ENCODE data around the gene ZNF609. TPM values are rescaled to one million over a fixed set of nuclear protein-coding genes. Genes with fewer than 3 reads are reported as not detected.

Gene ZNF609
- total and polyA plus RNA-seq, 2 of the 13 experiments (the other 11 are each of a cell fraction or from before 2014, with no cell fraction given), result 8.9 to 9.9 TPM

DNA sequence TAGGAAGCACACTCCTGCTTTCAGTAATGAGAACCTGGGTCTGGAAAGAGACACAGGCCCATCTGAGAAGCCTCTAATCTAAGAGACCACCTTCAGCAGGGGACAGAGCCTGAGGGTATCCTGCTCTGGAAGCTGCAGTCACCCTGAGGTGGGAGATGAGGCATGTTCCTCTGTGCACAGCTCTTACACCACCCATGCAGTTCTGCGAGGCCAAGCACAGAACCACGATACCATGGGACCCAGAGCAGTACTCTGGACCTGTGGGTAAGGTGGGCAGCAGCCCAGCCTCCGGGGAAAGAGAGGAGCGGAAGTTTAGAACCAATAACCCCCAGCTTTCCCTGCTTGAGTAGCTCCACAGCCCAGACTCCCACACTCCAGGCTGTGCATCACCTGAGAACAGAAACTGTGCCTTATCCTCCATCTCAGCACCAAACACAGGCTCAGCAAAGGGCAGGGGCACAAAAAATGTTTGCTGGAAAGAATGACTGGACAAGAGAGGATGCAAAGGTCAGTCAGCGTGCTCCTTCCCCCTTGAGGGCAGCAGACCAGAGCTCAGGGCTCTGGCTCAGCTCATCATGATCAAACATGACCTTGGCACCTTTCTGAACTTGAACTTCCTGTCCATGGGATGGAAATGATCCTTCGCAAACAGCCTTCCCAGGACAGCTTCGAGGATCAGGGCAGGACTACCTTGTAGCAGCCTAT, 271.9 kb downstream of the ZNF609 start (continued):
- TF ChIP-seq, protein P1, sequence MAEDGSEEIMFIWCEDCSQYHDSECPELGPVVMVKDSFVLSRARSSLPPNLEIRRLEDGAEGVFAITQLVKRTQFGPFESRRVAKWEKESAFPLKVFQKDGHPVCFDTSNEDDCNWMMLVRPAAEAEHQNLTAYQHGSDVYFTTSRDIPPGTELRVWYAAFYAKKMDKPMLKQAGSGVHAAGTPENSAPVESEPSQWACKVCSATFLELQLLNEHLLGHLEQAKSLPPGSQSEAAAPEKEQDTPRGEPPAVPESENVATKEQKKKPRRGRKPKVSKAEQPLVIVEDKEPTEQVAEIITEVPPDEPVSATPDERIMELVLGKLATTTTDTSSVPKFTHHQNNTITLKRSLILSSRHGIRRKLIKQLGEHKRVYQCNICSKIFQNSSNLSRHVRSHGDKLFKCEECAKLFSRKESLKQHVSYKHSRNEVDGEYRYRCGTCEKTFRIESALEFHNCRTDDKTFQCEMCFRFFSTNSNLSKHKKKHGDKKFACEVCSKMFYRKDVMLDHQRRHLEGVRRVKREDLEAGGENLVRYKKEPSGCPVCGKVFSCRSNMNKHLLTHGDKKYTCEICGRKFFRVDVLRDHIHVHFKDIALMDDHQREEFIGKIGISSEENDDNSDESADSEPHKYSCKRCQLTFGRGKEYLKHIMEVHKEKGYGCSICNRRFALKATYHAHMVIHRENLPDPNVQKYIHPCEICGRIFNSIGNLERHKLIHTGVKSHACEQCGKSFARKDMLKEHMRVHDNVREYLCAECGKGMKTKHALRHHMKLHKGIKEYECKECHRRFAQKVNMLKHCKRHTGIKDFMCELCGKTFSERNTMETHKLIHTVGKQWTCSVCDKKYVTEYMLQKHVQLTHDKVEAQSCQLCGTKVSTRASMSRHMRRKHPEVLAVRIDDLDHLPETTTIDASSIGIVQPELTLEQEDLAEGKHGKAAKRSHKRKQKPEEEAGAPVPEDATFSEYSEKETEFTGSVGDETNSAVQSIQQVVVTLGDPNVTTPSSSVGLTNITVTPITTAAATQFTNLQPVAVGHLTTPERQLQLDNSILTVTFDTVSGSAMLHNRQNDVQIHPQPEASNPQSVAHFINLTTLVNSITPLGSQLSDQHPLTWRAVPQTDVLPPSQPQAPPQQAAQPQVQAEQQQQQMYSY (CRISPR knock-in tag; IDR thresholded peaks at IDR 0.05), result no peak
- TF ChIP-seq, protein P2, sequence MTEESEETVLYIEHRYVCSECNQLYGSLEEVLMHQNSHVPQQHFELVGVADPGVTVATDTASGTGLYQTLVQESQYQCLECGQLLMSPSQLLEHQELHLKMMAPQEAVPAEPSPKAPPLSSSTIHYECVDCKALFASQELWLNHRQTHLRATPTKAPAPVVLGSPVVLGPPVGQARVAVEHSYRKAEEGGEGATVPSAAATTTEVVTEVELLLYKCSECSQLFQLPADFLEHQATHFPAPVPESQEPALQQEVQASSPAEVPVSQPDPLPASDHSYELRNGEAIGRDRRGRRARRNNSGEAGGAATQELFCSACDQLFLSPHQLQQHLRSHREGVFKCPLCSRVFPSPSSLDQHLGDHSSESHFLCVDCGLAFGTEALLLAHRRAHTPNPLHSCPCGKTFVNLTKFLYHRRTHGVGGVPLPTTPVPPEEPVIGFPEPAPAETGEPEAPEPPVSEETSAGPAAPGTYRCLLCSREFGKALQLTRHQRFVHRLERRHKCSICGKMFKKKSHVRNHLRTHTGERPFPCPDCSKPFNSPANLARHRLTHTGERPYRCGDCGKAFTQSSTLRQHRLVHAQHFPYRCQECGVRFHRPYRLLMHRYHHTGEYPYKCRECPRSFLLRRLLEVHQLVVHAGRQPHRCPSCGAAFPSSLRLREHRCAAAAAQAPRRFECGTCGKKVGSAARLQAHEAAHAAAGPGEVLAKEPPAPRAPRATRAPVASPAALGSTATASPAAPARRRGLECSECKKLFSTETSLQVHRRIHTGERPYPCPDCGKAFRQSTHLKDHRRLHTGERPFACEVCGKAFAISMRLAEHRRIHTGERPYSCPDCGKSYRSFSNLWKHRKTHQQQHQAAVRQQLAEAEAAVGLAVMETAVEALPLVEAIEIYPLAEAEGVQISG (CRISPR knock-in tag; IDR thresholded peaks at IDR 0.05), result no peak
- TF ChIP-seq ZNF605 (CRISPR knock-in tag; IDR thresholded peaks at IDR 0.05) (no peak), IRF2 (CRISPR knock-in tag; IDR thresholded peaks at IDR 0.05) (peak; percentile 73), MEIS1 (CRISPR knock-in tag; IDR thresholded peaks at IDR 0.05; ENCODE audit: borderline replicate concordance) (no peak; the same call in 1 of the 2 replicates), ZNF451 (CRISPR knock-in tag; IDR thresholded peaks at IDR 0.05) (no peak)
- TF ChIP-seq, protein P3, sequence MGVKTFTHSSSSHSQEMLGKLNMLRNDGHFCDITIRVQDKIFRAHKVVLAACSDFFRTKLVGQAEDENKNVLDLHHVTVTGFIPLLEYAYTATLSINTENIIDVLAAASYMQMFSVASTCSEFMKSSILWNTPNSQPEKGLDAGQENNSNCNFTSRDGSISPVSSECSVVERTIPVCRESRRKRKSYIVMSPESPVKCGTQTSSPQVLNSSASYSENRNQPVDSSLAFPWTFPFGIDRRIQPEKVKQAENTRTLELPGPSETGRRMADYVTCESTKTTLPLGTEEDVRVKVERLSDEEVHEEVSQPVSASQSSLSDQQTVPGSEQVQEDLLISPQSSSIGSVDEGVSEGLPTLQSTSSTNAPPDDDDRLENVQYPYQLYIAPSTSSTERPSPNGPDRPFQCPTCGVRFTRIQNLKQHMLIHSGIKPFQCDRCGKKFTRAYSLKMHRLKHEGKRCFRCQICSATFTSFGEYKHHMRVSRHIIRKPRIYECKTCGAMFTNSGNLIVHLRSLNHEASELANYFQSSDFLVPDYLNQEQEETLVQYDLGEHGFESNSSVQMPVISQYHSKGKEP (CRISPR knock-in tag; IDR thresholded peaks at IDR 0.05), result no peak
- TF ChIP-seq, protein P4, sequence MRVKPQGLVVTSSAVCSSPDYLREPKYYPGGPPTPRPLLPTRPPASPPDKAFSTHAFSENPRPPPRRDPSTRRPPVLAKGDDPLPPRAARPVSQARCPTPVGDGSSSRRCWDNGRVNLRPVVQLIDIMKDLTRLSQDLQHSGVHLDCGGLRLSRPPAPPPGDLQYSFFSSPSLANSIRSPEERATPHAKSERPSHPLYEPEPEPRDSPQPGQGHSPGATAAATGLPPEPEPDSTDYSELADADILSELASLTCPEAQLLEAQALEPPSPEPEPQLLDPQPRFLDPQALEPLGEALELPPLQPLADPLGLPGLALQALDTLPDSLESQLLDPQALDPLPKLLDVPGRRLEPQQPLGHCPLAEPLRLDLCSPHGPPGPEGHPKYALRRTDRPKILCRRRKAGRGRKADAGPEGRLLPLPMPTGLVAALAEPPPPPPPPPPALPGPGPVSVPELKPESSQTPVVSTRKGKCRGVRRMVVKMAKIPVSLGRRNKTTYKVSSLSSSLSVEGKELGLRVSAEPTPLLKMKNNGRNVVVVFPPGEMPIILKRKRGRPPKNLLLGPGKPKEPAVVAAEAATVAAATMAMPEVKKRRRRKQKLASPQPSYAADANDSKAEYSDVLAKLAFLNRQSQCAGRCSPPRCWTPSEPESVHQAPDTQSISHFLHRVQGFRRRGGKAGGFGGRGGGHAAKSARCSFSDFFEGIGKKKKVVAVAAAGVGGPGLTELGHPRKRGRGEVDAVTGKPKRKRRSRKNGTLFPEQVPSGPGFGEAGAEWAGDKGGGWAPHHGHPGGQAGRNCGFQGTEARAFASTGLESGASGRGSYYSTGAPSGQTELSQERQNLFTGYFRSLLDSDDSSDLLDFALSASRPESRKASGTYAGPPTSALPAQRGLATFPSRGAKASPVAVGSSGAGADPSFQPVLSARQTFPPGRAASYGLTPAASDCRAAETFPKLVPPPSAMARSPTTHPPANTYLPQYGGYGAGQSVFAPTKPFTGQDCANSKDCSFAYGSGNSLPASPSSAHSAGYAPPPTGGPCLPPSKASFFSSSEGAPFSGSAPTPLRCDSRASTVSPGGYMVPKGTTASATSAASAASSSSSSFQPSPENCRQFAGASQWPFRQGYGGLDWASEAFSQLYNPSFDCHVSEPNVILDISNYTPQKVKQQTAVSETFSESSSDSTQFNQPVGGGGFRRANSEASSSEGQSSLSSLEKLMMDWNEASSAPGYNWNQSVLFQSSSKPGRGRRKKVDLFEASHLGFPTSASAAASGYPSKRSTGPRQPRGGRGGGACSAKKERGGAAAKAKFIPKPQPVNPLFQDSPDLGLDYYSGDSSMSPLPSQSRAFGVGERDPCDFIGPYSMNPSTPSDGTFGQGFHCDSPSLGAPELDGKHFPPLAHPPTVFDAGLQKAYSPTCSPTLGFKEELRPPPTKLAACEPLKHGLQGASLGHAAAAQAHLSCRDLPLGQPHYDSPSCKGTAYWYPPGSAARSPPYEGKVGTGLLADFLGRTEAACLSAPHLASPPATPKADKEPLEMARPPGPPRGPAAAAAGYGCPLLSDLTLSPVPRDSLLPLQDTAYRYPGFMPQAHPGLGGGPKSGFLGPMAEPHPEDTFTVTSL (CRISPR knock-in tag; IDR thresholded peaks at IDR 0.05; ENCODE audit: borderline replicate concordance), result no peak
- TF ChIP-seq, protein P5, sequence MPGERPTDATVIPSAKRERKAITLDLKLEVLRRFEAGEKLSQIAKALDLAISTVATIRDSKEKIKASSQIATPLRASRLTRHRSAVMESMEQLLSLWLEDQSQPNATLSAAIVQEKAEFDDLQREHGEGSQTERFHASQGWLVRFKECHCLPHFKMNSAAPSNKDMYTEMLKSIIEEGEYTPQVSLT (CRISPR knock-in tag; IDR thresholded peaks at IDR 0.05; ENCODE audit: borderline replicate concordance, low read depth), result no peak
- TF ChIP-seq, protein P6, sequence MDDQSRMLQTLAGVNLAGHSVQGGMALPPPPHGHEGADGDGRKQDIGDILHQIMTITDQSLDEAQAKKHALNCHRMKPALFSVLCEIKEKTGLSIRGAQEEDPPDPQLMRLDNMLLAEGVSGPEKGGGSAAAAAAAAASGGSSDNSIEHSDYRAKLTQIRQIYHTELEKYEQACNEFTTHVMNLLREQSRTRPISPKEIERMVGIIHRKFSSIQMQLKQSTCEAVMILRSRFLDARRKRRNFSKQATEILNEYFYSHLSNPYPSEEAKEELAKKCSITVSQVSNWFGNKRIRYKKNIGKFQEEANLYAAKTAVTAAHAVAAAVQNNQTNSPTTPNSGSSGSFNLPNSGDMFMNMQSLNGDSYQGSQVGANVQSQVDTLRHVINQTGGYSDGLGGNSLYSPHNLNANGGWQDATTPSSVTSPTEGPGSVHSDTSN (CRISPR knock-in tag; IDR thresholded peaks at IDR 0.05; ENCODE audit: borderline replicate concordance), result no peak
